Retinal pigment epithelial cell (primary cell): ENCODE measurements around the gene SPEG.
A peak's percentile ranks its signal among the peaks of the same experiment; 100 is the strongest.

Experiments
- DNase-seq: peaks from one replicate; pipeline ENCODE4 v3.0.0-alpha.2; 2010; ENCODE audit warnings: low read depth
- H3K4me3 ChIP-seq: 2 replicates; pipeline ENCODE4 v1.5.1; 2011; ENCODE audit warnings: mild to moderate bottlenecking, low read length, control low read depth, moderate library complexity
- TF ChIP-seq, protein P1 (sequence below): conservative IDR thresholded peaks from 2 replicates; pipeline ENCODE4 v1.5.1; 2011; ENCODE audit warnings: low read depth, low read length, control low read depth, inconsistent platforms

The SPEG gene

GRCh38 chr2:219440388-219441256, 6.0 kb downstream of the SPEG start:
- no peak overlapping the region for H3K4me3 ChIP-seq
- TF ChIP-seq, protein P1, sequence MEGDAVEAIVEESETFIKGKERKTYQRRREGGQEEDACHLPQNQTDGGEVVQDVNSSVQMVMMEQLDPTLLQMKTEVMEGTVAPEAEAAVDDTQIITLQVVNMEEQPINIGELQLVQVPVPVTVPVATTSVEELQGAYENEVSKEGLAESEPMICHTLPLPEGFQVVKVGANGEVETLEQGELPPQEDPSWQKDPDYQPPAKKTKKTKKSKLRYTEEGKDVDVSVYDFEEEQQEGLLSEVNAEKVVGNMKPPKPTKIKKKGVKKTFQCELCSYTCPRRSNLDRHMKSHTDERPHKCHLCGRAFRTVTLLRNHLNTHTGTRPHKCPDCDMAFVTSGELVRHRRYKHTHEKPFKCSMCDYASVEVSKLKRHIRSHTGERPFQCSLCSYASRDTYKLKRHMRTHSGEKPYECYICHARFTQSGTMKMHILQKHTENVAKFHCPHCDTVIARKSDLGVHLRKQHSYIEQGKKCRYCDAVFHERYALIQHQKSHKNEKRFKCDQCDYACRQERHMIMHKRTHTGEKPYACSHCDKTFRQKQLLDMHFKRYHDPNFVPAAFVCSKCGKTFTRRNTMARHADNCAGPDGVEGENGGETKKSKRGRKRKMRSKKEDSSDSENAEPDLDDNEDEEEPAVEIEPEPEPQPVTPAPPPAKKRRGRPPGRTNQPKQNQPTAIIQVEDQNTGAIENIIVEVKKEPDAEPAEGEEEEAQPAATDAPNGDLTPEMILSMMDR = no peak

GRCh38 chr2:219441451-219442255, 7.0 kb downstream of the SPEG start:
- TF ChIP-seq, protein P1 = no peak
- no peak for DNase-seq
- H3K4me3 ChIP-seq = peak overlapping the region; percentile 51

More at GRCh38 chr2:219440388-219441256, 6.0 kb downstream of the SPEG start:
- no peak for DNase-seq

DNA sequence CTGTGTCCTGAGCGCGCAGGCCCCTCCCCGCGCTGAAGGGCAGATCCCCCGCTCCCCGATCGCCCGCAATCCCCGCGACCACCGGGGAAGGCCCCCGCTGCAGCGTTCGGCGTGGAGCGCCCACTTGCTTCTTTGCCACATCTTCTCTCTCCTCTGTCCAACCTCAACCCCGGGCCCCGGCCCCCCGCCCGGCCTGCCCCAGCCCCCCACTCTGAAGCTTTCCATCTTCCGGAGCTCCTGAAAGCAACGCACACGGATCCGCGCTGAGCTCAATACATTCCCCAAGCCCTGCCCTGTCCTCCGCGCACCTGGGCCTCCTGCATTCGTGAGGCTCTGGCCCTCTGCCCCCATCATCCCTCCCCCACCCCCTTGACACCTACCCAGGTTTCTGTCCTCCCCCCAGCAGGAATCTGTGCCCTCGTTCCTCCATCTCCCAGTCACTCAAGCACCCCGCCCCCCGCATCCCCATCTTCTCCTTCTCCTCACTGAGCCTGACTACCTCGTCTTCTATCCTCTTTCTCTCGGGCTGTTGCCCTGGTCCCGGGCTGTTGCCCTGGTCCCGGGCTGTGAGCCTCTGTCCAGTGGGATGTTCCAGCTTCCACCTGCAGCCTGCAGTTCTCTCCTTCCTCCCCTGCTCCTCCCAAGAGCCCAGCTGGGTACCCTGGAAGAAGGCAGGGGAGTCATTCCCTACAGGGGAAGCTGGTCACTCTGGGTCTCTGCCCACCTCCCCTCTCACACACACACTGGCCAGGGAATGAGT, 7.8 kb downstream of the SPEG start:
- TF ChIP-seq, protein P1 = no peak
- peak overlapping the region; percentile 51 for H3K4me3 ChIP-seq
- no peak for DNase-seq

DNA sequence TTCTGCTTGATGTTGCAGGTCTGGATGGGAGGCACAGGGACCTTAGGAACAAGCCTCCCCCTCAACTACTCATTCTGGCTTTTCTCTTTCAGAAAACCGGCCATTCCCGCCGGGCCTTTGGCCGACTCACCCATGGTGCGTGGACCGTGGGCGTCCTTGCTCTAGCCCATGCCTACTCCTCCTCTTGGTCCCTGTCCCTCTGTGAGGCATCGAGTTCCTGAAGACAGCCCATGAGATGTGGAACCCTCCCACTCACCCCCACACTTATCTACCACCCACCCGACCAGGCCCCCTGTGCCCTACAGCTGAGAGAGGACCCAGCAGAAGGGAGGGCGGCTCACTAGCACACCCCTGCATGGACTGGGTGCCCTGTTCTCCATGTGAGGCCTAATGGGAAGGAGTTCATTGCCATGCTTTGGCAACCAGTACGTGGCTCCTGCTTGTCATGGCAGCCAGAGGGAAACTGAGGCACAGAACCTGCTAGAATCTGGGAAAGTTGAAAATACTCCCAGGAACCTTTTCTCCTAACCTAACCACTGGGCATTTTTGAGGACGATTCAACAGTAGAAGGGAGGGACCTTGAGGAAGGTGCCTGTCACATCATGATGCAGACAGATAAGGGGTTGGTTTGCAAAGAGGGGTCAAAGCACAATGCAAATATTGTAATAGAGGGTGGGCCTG, 8.5 kb downstream of the SPEG start:
- TF ChIP-seq, protein P1 = no peak
- H3K4me3 ChIP-seq = peak overlapping the region; percentile 51

DNA sequence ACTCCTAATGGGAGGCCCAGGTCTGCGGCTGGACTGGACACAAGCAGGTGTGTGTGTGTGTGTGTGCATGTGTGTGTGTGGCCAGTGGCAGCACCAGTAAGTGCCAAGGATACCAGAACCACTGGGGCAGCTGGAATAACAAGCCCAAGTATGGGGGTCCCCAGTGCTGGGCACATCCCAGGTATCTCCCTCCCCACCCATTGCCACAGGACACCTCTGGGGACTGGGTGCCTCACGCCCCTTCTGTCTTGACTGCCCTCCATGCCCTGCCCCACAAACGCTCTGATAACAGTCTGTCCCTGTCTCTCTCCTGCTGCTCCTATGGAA, 9.0 kb downstream of the SPEG start:
- no peak for DNase-seq
- TF ChIP-seq, protein P1 = no peak
- H3K4me3 ChIP-seq = no peak overlapping the region

More for the DNA sequence above, 8.5 kb downstream of the SPEG start:
- DNase-seq = no peak

GRCh38 chr2:219444566-219445091, 10.0 kb downstream of the SPEG start:
- TF ChIP-seq, protein P1 = no peak
- no peak for DNase-seq
- no peak overlapping the region for H3K4me3 ChIP-seq
